GM18520 (cell line): Measurements from ENCODE around the gene RBBP4.

Experiments used
- ATAC-seq: cut with Tn5 transposase; IDR thresholded peaks from one replicate; pipeline ENCODE4 v1.9.1; 2021; ENCODE audit not compliant: unreplicated experiment

The RBBP4 gene

DNA sequence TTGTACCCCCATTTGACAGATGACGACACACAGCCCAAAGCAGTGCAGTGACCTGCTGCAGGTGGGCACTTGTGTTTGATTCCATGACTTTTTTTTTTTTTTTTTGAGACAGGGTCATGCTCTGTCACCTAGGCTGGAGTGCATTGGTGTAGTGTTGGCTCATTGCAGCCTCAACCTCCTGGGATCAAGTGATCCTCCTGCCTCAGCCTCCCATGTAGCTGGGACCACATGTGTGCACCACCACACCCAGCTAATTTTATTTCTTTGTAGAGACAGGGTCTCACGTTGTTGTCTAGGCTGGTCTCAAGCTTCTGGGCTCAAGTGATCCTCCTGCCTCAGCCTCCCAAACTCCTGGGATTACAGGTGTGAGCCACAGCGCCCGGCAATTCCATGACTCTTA, 66.5 kb downstream of the RBBP4 start:
- ATAC-seq = no peak

DNA sequence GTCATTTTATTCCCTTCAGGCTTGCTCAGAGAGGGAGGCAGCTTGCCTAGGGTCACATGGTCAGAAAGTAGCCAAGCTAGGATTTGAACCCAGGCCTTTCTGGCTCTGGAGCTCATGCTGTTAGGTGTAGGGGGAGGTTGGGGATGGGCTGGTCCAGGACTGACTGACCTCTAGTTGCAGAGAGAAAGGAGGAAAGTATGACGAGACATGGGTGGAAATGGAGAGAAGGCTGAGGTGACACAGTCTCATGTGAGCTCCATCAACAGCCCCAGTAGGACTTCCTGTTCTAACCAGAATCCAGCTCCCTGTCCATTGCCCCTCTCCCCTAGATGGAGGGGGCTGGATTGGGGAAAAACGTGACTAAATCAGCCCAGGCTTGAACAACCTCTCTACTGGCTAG, 67.0 kb downstream of the RBBP4 start:
- ATAC-seq = no peak

- no peak for ATAC-seq
These were observed 67.5 kb downstream of the RBBP4 start for GRCh38 chr1:32718527-32718926.

DNA sequence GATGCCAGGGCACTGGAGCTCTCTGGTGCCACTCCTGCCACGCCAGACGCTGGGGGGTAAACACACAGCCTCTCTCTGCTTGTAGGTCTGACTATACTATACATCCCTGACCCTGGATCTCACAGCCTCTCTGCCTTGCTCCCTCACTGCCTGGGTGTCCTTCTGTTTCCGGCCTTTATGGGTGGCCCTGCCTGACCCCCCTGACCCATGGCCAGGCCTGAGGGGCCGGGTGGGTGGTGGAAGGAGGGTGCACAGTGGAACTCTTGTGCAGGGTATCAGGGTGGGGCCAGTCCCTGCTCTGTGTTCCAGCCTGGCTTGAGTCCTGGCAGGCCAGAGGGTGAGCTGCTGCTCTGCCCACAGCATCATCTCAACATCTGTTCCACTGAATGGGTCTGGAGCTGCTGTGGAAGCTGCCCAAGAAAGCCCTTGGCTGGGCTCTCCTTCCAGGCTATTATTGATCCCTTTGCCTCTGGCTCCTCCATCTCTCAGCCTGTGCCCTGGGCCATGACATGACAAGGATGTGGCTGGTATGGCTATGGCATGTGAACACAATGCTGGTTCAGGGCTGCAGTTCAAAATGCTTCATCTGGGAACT, 68.8 kb downstream of the RBBP4 start:
- ATAC-seq = no peak

GRCh38 chr1:32724678-32725614, 73.9 kb downstream of the RBBP4 start:
- ATAC-seq = no peak

DNA sequence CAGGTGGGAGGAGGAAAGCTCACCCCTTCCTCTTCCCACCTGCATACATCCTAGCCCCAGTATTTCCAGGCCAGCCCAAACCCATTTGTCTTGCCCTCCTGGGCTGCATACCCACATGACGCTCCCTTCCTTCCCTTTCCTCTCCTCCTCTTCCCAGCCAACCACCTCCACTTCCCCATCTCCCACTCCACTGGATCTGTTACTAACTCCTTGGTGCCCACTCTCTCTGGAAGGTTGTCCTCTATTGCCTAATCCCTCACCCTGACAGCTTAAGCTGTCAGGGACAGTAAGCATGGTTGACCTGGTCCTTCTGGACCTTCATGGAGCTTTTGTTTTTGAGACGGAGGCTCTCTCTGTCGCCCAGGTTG, 74.6 kb downstream of the RBBP4 start:
- no peak for ATAC-seq

DNA sequence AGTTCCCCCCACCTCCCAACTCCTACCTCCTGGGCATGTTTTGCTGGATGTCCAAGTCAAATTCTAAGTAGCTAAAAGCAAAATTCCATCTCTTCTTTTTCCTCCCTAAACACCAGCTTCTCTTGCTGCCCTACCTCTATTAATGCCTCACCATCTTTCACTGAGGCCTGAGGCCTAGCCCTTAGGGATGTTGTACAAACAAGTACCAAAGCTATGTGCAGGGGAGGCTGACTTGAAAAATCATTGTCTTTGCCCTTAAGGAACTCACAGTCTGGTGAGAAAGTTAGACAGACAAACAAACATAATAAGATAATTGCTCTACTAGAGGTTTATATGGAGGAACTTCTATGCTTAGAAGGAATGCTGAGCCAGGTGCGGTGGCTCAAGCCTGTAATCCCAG, 76.9 kb downstream of the RBBP4 start:
- no peak for ATAC-seq

- ATAC-seq = no peak
These were observed 77.5 kb downstream of the RBBP4 start for GRCh38 chr1:32728413-32729077.

DNA sequence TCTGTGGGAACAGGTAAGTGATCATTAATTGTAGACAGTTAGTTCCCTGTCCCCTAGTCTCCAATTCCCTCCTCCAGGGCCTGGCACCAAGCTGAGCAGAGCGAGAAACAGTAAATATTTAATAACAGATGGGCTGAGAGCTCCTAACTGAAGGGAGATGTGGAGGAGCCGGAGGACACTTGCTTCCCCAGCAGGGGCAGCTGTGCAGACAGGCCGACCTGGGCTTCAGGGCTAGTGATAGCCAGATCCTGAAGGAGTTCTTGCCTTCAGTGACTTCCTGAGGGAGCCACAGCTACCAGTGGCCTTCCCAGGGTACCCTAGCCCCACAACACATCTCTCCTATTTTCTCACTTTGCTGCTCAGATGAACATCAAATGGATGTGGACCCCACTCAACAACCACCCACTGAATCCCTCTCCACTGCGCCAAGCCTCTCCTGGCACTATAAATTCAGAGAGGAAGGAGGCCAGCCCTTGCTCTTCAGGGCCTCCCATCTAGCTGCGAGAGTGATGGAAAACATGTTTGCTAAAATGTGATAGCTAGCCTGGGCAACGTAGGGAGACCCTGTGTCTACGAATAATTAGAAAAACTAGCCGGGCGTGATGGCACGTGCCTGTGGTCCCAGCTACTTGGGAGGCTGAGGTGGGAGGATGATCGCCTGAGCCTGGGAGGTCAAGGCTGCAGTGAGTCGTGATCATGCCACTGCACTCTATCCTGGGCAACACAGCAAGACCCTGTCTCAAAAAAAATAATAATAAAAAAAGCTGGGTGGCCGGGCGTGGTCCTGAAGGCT, 78.4 kb downstream of the RBBP4 start:
- no peak for ATAC-seq

DNA sequence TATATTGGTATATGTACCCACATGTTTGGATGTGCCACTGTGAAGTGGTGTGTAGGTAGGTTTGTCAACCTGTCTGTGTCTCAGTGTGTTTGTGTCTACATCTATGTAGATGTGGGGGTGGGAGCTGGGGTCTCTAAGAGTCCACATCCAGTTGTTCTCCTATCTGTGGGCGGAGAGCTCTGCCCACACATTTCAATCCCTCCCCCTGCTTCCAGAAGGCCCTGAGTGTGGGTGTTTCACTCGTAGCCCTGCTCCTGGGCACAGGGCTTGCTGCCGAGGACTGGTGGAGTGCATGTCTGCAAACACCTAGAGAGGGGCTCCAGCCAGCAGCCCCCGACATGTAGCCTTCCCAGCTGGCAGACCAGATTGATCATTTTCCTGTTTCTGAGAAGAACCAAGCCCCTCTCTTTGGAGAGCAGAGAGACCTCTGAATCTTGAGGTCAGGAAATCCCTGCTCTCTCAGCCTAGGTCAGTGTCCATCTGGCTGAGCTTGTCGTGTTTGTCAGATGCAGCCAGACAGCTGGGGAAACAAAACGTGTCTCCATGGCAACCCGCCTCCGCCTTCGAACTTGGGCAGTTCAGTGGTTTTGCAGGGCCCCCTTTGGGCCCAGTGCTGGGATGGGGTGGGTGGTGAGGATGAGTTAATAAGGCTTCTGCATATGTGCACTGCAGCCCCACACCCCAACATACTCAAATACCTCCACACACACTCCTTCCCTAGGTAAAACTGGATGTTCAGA, 82.7 kb downstream of the RBBP4 start:
- ATAC-seq = no peak
